Measurements from ENCODE around the gene SLC30A2. TPM values are rescaled to one million over a fixed set of nuclear protein-coding genes. Genes with fewer than 3 reads are reported as not detected.

Gene SLC30A2
- polyA plus RNA-seq, 1 experiment, result not detected

DNA sequence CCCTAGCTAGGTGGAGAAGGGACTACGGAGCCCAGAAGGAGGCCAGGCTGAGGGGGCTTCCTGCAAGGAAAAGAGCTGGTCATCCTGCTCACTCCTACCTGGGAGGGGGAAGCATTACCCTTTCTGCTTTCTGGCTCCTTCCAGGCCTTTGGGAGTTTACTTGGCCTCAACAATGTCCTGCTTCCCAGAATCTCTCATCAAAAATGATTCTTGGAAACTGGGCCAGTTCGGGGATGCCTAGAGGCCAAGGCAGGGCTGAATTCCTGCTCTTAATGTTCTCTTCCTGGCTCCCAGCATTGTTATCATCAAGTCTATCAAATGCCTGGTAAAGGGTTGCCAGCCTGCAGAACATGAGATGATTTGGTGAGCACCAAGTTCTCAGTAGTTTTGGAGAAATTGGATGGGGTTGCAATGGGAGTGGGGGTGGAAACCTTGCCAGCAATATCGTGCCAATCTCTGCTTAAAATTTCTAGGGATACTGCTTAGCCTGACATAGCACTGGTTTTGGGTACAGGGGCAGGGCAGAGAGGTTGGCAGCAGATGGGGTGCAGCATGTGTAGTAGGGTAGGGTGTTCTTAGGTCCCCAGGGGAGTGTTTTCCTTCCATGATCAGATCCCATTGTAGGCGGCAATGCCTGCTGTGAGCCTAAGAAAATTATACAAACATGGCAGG is 40.3 kb downstream of the SLC30A2 start:
- DNase-seq (ENCODE audit: low read depth), result no peak
- Histone ChIP-seq H3K36me3 (ENCODE audit: control insufficient read depth, insufficient read depth, low read length) (no peaks in the 10 kb centered on the region), H3K4me3 (ENCODE audit: low read depth, low read length) (no peak overlapping the region), H3K27me3 (ENCODE audit: control insufficient read depth, insufficient read depth, low read length) (no peaks in the 10 kb centered on the region)
- POLR2A ChIA-PET, result no interaction called here
- TF ChIP-seq, protein P1, sequence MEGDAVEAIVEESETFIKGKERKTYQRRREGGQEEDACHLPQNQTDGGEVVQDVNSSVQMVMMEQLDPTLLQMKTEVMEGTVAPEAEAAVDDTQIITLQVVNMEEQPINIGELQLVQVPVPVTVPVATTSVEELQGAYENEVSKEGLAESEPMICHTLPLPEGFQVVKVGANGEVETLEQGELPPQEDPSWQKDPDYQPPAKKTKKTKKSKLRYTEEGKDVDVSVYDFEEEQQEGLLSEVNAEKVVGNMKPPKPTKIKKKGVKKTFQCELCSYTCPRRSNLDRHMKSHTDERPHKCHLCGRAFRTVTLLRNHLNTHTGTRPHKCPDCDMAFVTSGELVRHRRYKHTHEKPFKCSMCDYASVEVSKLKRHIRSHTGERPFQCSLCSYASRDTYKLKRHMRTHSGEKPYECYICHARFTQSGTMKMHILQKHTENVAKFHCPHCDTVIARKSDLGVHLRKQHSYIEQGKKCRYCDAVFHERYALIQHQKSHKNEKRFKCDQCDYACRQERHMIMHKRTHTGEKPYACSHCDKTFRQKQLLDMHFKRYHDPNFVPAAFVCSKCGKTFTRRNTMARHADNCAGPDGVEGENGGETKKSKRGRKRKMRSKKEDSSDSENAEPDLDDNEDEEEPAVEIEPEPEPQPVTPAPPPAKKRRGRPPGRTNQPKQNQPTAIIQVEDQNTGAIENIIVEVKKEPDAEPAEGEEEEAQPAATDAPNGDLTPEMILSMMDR (IDR thresholded peaks at IDR 0.05; ENCODE audit: insufficient read depth, low read depth, low read length), result no peak
- CTCF ChIA-PET, result interaction anchor here (12.7 kb wide), 1 partner anchor 105 kb away, joined by 308 read pairs; the partner anchor contains the start of gene STMN1

DNA sequence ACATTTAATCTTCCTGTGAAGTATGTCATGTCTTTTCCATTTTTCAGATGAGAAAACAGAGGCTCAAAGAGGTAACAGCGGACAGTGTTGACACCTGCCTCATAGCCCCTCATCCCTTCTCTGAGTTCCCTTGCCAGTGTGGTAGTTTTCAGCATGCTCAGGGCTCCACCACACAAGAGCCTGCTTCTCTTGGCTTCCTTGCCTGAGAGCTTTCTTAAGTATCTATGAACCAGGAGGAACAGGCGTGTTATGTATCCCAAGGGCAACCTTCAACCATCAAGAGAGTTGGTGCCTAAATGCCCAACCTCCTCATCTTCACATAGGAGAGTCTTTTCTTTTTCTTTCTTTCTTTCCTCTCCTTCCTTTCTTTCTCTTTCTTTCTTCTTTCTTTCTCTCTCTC is 42.2 kb downstream of the SLC30A2 start:
- Histone ChIP-seq H3K4me3 (ENCODE audit: low read depth, low read length) (no peak overlapping the region), H3K36me3 (ENCODE audit: control insufficient read depth, insufficient read depth, low read length) (no peaks in the 10 kb centered on the region), H3K27me3 (ENCODE audit: control insufficient read depth, insufficient read depth, low read length) (no peaks in the 10 kb centered on the region)
- ChIA-PET POLR2A (no interaction called here), CTCF (interaction anchor here (2.4 to 12.7 kb wide), 2 partner anchors 20 to 103 kb away, joined by 6 to 308 read pairs; partner anchors contain the start of gene STMN1)
- DNase-seq (ENCODE audit: low read depth), result no peak
- TF ChIP-seq, protein P1 (IDR thresholded peaks at IDR 0.05; ENCODE audit: insufficient read depth, low read depth, low read length), result no peak

DNA sequence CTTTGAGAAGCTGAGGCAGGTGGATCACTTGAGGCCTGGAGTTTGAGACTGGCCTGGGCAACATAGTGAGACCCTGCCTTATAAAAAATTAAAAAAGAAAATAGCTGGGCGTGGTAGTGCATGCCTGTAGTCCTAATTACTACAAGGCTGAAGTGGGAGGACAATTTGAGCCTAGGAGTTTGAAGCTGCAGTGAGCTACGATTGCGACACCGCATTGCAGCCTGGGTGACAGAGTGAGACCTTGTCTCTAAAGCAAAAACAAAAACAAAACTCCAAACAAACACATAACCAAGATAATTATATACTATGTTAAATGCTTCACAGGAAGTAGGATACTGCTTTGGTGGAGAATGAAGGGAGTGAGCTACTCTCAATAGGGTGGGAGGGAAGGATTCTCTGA is 42.7 kb downstream of the SLC30A2 start:
- no peak for DNase-seq (ENCODE audit: low read depth)
- TF ChIP-seq, protein P1 (IDR thresholded peaks at IDR 0.05; ENCODE audit: insufficient read depth, low read depth, low read length), result no peak
- ChIA-PET POLR2A (no interaction called here), CTCF (interaction anchor here (1.4 to 12.7 kb wide), 3 partner anchors 8 to 103 kb away, joined by 3 to 308 read pairs (median 6); partner anchors contain the start of gene STMN1)
- Histone ChIP-seq H3K36me3 (ENCODE audit: control insufficient read depth, insufficient read depth, low read length) (no peaks in the 10 kb centered on the region), H3K27me3 (ENCODE audit: control insufficient read depth, insufficient read depth, low read length) (no peaks in the 10 kb centered on the region), H3K4me3 (ENCODE audit: low read depth, low read length) (no peak overlapping the region)

DNA sequence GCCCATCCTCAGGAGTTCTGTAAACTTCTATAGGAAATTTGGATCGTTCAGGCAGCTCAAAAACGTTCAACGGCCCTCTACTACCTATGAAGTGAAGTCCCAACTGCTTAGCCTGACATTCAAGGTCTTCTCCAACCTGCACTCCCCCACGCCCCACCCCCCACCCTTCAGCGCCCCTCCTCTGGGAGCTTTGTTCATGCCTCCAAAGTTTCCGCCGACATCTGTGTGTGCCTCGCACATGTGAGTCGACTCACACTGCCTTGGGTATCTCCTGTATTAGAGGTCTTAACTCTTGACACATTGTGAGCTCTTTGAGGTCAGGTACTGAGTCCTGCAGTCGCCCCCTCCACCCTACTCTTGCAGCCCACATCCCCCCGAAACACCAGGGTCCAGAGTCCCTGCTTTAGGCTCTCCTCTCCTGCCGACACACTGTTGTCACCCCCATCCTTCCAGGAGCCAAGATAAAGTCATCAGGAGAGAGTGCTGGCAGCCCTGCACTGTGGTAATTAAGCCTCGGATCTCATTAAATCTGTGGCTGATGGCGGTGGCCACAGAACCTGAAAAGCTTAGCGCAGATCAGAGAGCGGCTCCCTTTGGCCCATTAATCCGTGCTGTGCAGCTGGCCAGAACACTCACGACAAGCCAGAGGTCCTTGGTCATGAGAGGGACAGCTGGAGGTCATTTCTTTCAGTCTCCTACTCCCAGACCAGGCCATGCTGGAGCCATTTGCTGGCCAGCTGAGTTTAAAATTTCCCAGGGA is 46.7 kb downstream of the SLC30A2 start:
- H3K27me3 ChIP-seq (ENCODE audit: control insufficient read depth, insufficient read depth, low read length), result no peaks in the 10 kb centered on the region
- no peak overlapping the region for H3K4me3 ChIP-seq (ENCODE audit: low read depth, low read length)
- no peak for DNase-seq (ENCODE audit: low read depth)
- CTCF ChIA-PET, result interaction anchor here (0.7 to 12.7 kb wide), 7 partner anchors 12 to 125 kb away, joined by 3 to 308 read pairs (median 3); partner anchors contain the start of gene STMN1
- POLR2A ChIA-PET, result no interaction called here
- TF ChIP-seq, protein P1 (IDR thresholded peaks at IDR 0.05; ENCODE audit: insufficient read depth, low read depth, low read length), result no peak
- no peaks in the 10 kb centered on the region for H3K36me3 ChIP-seq (ENCODE audit: control insufficient read depth, insufficient read depth, low read length)

Data from BJ (cell line).